ENCODE measurements around the gene FHIT.

DNA sequence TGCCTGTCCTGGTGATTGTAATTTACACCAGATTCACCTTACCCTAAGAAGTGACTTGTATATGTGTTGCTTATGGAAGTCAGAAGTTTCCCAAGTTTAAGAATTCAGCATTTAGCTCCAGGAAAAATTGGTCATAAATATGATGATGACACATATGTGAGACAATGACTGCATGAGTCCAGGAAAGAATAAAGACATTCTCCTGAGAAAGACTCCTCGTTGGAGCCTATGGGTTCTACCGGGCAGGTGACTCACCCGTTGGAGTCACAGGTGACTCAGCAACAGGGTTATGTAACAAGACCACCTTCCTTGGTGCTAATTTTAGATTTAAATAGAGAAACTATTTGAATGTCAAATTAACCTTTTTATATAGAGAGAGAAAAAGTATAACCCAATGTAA, 662.4 kb downstream of the FHIT start:
- TF ChIP-seq POLR2A (IDR thresholded peaks at IDR 0.05; ENCODE audit: low read length) (no peak), GATA1 (IDR thresholded peaks at IDR 0.05; ENCODE audit: low read depth, low read length) (no peak)

Measured in erythroblast (primary cell).